Suprapubic skin (tissue), 3 donors: Measurements from ENCODE around the gene KLHDC8A.

ENCODE experiments used
- CTCF ChIP-seq, 2 donors: fragments of 200-600 bp in 1 of 2; fragments of 450-650 bp in 1 of 2; sonication (generic) in 1 of 2; IDR thresholded peaks; one replicate each; pipeline ENCODE4 v1.5.1; 2016 to 2019; ENCODE audit warnings: antibody characterized with exemption in 2 of 2, mild to moderate bottlenecking in 1 of 2, moderate library complexity in 1 of 2
- POLR2A ChIP-seq, 2 donors: fragments of 450-650 bp; IDR thresholded peaks; one replicate each; pipeline ENCODE4 v1.6.1; 2017; ENCODE audit warnings: antibody characterized with exemption in 2 of 2, mild to moderate bottlenecking in 2 of 2, moderate library complexity in 2 of 2

- no peak for TF ChIP-seq CTCF (IDR thresholded peaks at IDR 0.05)
- TF ChIP-seq POLR2A (IDR thresholded peaks at IDR 0.05) = no peak
Observed at GRCh38 chr1:205353612-205354011, 3.1 kb downstream of the KLHDC8A start.
